Mesenchymal stem cell (in vitro differentiated cells and primary cell): ENCODE measurements around the gene PAX8.

Experiments used
- DNase-seq: peaks from one replicate; pipeline ENCODE4 v3.0.0-alpha.2; 2013
- H2AFZ ChIP-seq: one replicate; pipeline ENCODE4 v1.6.1; 2013; ENCODE audit warnings: low read depth, mild to moderate bottlenecking, control low read depth, inconsistent platforms, low read length, moderate library complexity
- H2AK5ac ChIP-seq: 2 replicates; pipeline ENCODE4 v1.6.1; 2013; ENCODE audit warnings: low read length, moderate library complexity, mild to moderate bottlenecking, inconsistent platforms; ENCODE audit not compliant: severe bottlenecking
- H2BK120ac ChIP-seq: one replicate; pipeline ENCODE4 v1.6.1; 2013; ENCODE audit warnings: low read depth, mild to moderate bottlenecking, inconsistent platforms, low read length, moderate library complexity
- H2BK12ac ChIP-seq, 2 experiments: one replicate each; pipeline ENCODE4 v1.6.1; 2013; ENCODE audit warnings: inconsistent platforms in 2 of 2, low read length in 2 of 2, mild to moderate bottlenecking in 2 of 2, moderate library complexity in 2 of 2, control low read depth in 1 of 2
- H2BK15ac ChIP-seq: one replicate; pipeline ENCODE4 v1.6.1; 2013; ENCODE audit warnings: mild to moderate bottlenecking, low read depth, inconsistent platforms; ENCODE audit not compliant: poor library complexity, severe bottlenecking
- H2BK5ac ChIP-seq: 2 replicates; pipeline ENCODE4 v1.6.1; 2013; ENCODE audit warnings: low read depth, mild to moderate bottlenecking, low read length, control low read depth, inconsistent platforms; ENCODE audit not compliant: poor library complexity, severe bottlenecking
- H3K14ac ChIP-seq, 2 experiments: one replicate each; pipeline ENCODE4 v1.6.1; 2013; ENCODE audit warnings: inconsistent platforms in 2 of 2, low read length in 2 of 2, control low read depth in 1 of 2, mild to moderate bottlenecking in 1 of 2, moderate library complexity in 1 of 2
- H3K18ac ChIP-seq, 2 experiments: one replicate each; pipeline ENCODE4 v1.6.1; 2013; ENCODE audit warnings: inconsistent platforms in 2 of 2, low read length in 2 of 2, control low read depth in 1 of 2, low read depth in 1 of 2, mild to moderate bottlenecking in 1 of 2
- H3K23ac ChIP-seq, 2 experiments: one replicate each; pipeline ENCODE4 v1.6.1; 2013; ENCODE audit warnings: inconsistent platforms in 2 of 2, low read length in 2 of 2, mild to moderate bottlenecking in 2 of 2, moderate library complexity in 2 of 2, control low read depth in 1 of 2
- H3K27ac ChIP-seq: 2 replicates; pipeline ENCODE4 v1.5.1; 2013; ENCODE audit warnings: mild to moderate bottlenecking, moderate library complexity, low read length, control low read depth, inconsistent platforms; ENCODE audit not compliant: poor library complexity, severe bottlenecking
- H3K27me3 ChIP-seq, 2 experiments: 2 replicates each; pipeline versions ENCODE4 v1.6.1 to v1.7.0; 2013; ENCODE audit warnings: low read length in 2 of 2, mild to moderate bottlenecking in 2 of 2, moderate library complexity in 2 of 2, control low read depth in 1 of 2, inconsistent platforms in 1 of 2; ENCODE audit not compliant: control insufficient read depth in 1 of 2, insufficient read depth in 1 of 2
- H3K36me3 ChIP-seq, 2 experiments: 2 replicates each; pipeline versions ENCODE4 v1.6.1 to v1.7.0; 2013; ENCODE audit warnings: low read length in 2 of 2, control low read depth in 1 of 2, inconsistent platforms in 1 of 2, low read depth in 1 of 2, mild to moderate bottlenecking in 1 of 2; ENCODE audit not compliant: insufficient read depth in 2 of 2, control insufficient read depth in 1 of 2
- H3K4ac ChIP-seq, 2 experiments: one replicate each; pipeline ENCODE4 v1.6.1; 2013; ENCODE audit warnings: inconsistent platforms in 2 of 2, low read length in 2 of 2, mild to moderate bottlenecking in 2 of 2, moderate library complexity in 2 of 2, control low read depth in 1 of 2, low read depth in 1 of 2
- H3K4me1 ChIP-seq: 2 replicates; pipeline ENCODE4 v1.6.1; 2013; ENCODE audit warnings: low read depth, low read length, control low read depth; ENCODE audit not compliant: control insufficient read depth, insufficient read depth
- H3K4me2 ChIP-seq: 2 replicates; pipeline ENCODE4 v1.6.1; 2013; ENCODE audit warnings: low read length, mild to moderate bottlenecking, inconsistent platforms; ENCODE audit not compliant: poor library complexity, severe bottlenecking
- H3K4me3 ChIP-seq, 2 experiments: 2 replicates each; pipeline versions ENCODE4 v1.5.1 to v1.7.0; 2013; ENCODE audit warnings: low read length in 2 of 2, mild to moderate bottlenecking in 2 of 2, control low read depth in 1 of 2, low read depth in 1 of 2; ENCODE audit not compliant: insufficient read depth in 1 of 2
- H3K79me1 ChIP-seq: replicated peaks from 2 replicates; pipeline ENCODE4 v1.6.1; 2013; ENCODE audit warnings: mild to moderate bottlenecking, control low read depth, low read length, inconsistent platforms; ENCODE audit not compliant: poor library complexity, severe bottlenecking
- H3K9ac ChIP-seq: 2 replicates; pipeline ENCODE4 v1.7.0; 2013; ENCODE audit warnings: mild to moderate bottlenecking, low read length, moderate library complexity
- H3K9me3 ChIP-seq: 2 replicates; pipeline ENCODE4 v1.7.0; 2013; ENCODE audit warnings: mild to moderate bottlenecking, low read length; ENCODE audit not compliant: control insufficient read depth
- H4K8ac ChIP-seq: one replicate; pipeline ENCODE4 v1.6.1; 2013; ENCODE audit warnings: inconsistent platforms, mild to moderate bottlenecking, low read length, moderate library complexity
- H4K91ac ChIP-seq: one replicate; pipeline ENCODE4 v1.6.1; 2013; ENCODE audit warnings: mild to moderate bottlenecking, low read length, inconsistent platforms
- WGBS: methylation state at CpG from one replicate; pipeline ENCODE4 v1.1.7; 2013; ENCODE audit warnings: mixed read lengths; 5-methylcytosine and 5-hydroxymethylcytosine counted together

The PAX8 gene

GRCh38 chr2:113263546-113263945, 15.2 kb downstream of the PAX8 start:
- Histone ChIP-seq H2BK12ac (no peak overlapping the region), H2BK15ac (no peak overlapping the region), H2AFZ (no peak overlapping the region), H3K4ac (no peak overlapping the region), H3K4me1 (peaks cover 23% of the 10 kb centered on the region), H4K8ac (no peak overlapping the region), H3K4me3 (no peak overlapping the region), H3K18ac (no peak overlapping the region), H3K4me2 (no peak overlapping the region), H3K36me3 (peaks cover 55 to 90% of the 10 kb centered on the region in 2 experiments), H3K9ac (no peak overlapping the region), H3K27me3 (no peaks in the 10 kb centered on the region), H2AK5ac (no peak overlapping the region), H4K91ac (no peak overlapping the region), H3K27ac (no peak overlapping the region), H3K14ac (no peak overlapping the region), H2BK5ac (no peak overlapping the region), H2BK120ac (no peak overlapping the region), H3K79me1 (no peaks in the 10 kb centered on the region), H3K9me3 (no peaks in the 10 kb centered on the region), H3K23ac (no peak overlapping the region)
- DNase-seq = no peak
- WGBS = 96% methylated on average over 1 of the region's 1 CpG

- no peak overlapping the region for H3K4ac ChIP-seq
- H3K9me3 ChIP-seq = no peaks in the 10 kb centered on the region
- no peaks in the 10 kb centered on the region for H3K27me3 ChIP-seq
- 74% methylated on average over 6 of the region's 6 CpGs for WGBS
- no peak overlapping the region for H2AK5ac ChIP-seq
- no peak overlapping the region for H4K91ac ChIP-seq
- DNase-seq = no peak
- no peak overlapping the region for H3K27ac ChIP-seq
- no peak overlapping the region for H2BK12ac ChIP-seq
- no peak overlapping the region for H3K9ac ChIP-seq
- peaks cover 39 to 81% of the 10 kb centered on the region in 2 experiments for H3K36me3 ChIP-seq
- H3K18ac ChIP-seq = no peak overlapping the region
- no peak overlapping the region for H3K4me3 ChIP-seq
- peaks cover 10% of the 10 kb centered on the region for H3K4me1 ChIP-seq
- H3K14ac ChIP-seq = no peak overlapping the region
- no peak overlapping the region for H3K23ac ChIP-seq
- H2AFZ ChIP-seq = no peak overlapping the region
- no peak overlapping the region for H2BK15ac ChIP-seq
- H3K4me2 ChIP-seq = no peak overlapping the region
- no peak overlapping the region for H4K8ac ChIP-seq
- no peaks in the 10 kb centered on the region for H3K79me1 ChIP-seq
- H2BK5ac ChIP-seq = no peak overlapping the region
- H2BK120ac ChIP-seq = no peak overlapping the region
Observed at GRCh38 chr2:113260991-113261390, 17.7 kb downstream of the PAX8 start.

GRCh38 chr2:113258471-113259147, 20.1 kb downstream of the PAX8 start:
- no peak overlapping the region for H2AFZ ChIP-seq
- no peaks in the 10 kb centered on the region for H3K79me1 ChIP-seq
- DNase-seq = no peak

GRCh38 chr2:113257516-113258264, 21.0 kb downstream of the PAX8 start:
- Histone ChIP-seq H2AK5ac (no peak overlapping the region), H3K14ac (no peak overlapping the region), H3K27ac (no peak overlapping the region), H2BK12ac (no peak overlapping the region), H4K8ac (no peak overlapping the region), H2BK120ac (no peak overlapping the region), H3K18ac (no peak overlapping the region), H3K4me3 (no peak overlapping the region), H3K4ac (no peak overlapping the region), H3K79me1 (no peaks in the 10 kb centered on the region), H4K91ac (no peak overlapping the region), H3K9ac (no peak overlapping the region), H3K9me3 (no peaks in the 10 kb centered on the region), H2AFZ (no peak overlapping the region), H3K4me2 (no peak overlapping the region), H3K4me1 (peaks cover 9% of the 10 kb centered on the region), H2BK15ac (no peak overlapping the region), H3K27me3 (no peaks in the 10 kb centered on the region), H3K23ac (no peak overlapping the region), H3K36me3 (peaks cover 28 to 61% of the 10 kb centered on the region in 2 experiments), H2BK5ac (no peak overlapping the region)
- WGBS = 83% methylated on average over 6 of the region's 7 CpGs
- DNase-seq = no peak

More at GRCh38 chr2:113258471-113259147, 20.1 kb downstream of the PAX8 start:
- Histone ChIP-seq H3K4me3 (no peak overlapping the region), H4K8ac (no peak overlapping the region), H3K27me3 (no peaks in the 10 kb centered on the region), H3K4me1 (peaks cover 10% of the 10 kb centered on the region), H2BK12ac (no peak overlapping the region), H3K4me2 (no peak overlapping the region), H2BK5ac (no peak overlapping the region), H3K9me3 (no peaks in the 10 kb centered on the region), H3K9ac (no peak overlapping the region), H2AK5ac (no peak overlapping the region), H2BK120ac (no peak overlapping the region), H3K14ac (no peak overlapping the region), H3K36me3 (peaks cover 31 to 70% of the 10 kb centered on the region in 2 experiments), H3K23ac (no peak overlapping the region), H4K91ac (no peak overlapping the region), H3K18ac (no peak overlapping the region), H3K4ac (no peak overlapping the region), H3K27ac (no peak overlapping the region), H2BK15ac (no peak overlapping the region)
- 77% methylated on average over 5 of the region's 6 CpGs for WGBS
